ENCODE results near the gene GRIP1.
A peak's percentile ranks its signal among the peaks of the same experiment; 100 is the strongest.
"Not testable (repeated sequence)": the region's sequence is repeated elsewhere in the genome, so short reads cannot be mapped to it uniquely, and the experiment has no call there.

The GRIP1 gene

GRCh38 chr12:66323017-66323416, 355.9 kb downstream of the GRIP1 start:
- DNase-seq (ENCODE audit: low read depth), result no peak

GRCh38 chr12:66321435-66321834, 357.4 kb downstream of the GRIP1 start:
- DNase-seq (ENCODE audit: low read depth), result no peak

DNA sequence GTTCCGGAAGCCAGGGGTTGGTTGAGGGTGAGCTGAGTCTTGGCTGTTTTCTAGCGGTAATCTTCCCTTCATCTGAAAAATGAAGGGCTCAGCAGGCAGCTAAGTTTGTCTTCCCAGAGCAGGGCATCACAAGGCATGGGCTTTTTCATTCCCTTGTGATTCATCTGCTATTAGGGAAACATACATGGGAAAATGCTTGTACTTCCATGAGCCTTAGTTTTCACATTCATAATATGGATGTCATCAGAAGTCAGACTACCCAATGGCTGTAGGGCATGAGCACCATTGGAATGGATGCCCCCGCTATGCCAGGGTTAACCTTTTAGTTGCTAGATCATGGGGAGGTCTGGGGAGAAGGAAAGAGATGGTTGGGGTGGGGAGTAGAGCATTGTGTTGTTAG, 357.9 kb downstream of the GRIP1 start:
- no peak for DNase-seq (ENCODE audit: low read depth)

DNA sequence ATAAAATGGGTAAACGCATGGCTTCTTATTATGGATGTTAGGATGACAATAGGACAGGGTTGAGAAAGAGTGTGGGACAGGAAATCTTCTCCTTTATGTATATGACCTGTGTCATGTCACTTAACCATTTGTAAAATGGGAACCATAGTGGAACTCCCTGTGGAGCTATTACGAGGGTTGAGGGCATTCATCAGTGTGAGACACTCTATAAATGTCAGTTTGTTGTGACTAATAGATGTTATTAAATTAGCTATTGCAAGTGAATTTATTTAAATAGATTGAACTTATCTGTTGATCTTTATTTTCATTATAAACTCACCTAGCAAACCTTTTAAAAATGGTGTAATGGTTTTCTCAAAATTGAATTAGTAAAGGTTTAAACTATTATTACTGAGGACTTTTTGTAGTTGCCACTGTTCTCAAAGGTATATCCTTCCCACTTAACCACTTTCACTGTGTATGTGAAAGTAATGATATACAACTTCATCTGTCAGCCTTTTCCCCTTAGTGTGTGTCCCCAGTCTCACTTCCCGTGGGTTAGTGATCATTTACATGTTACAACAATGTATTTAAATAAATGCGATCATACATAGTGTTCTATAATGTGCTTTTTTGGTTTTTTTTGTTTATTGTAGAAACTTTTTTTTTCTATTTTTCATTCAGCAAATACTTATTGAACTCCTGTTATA, 359.5 kb downstream of the GRIP1 start:
- DNase-seq (ENCODE audit: low read depth), result no peak

DNA sequence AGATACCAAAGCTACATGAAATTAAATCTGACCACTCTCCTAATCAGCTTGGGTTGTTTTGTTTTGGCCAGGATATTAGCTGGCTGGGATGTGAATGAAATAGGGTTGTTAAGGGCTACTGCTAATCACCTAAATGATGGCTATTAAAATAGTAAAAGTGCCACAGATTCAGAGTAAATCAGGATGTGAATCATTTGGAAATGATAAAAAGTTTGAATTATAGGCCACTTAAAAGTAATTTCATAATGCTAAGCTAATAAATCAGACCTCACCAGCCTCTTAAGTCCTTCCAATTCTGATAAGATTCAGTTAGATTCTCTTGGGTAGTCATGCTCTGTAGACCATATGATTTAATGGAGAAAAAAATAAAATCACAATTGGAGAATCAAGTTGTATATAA, 364.6 kb downstream of the GRIP1 start:
- no peak for DNase-seq (ENCODE audit: low read depth)

DNA sequence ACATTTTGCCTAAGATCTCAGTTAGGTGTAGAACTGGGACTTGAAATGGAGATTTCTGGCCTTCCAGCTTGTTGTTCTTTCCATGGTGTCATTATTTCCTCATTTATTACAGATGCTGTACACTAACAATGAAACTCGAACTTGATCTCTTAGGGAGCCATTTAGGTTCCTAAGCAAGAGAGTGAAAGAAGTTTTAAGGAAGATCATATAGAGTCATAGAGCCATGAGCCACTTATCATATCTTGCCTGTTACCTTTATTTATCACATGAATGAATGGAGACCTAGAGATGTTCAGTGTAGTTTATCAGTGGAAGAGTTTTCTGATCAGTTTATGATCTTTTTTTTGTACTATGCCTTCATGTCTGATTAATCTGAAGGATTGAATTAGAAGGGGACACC, 366.7 kb downstream of the GRIP1 start:
- no peak for DNase-seq (ENCODE audit: low read depth)

GRCh38 chr12:66309606-66310005, 369.3 kb downstream of the GRIP1 start:
- DNase-seq (ENCODE audit: low read depth), result no peak

- no peak for DNase-seq (ENCODE audit: low read depth)
Observed at GRCh38 chr12:66304296-66304900, 374.5 kb downstream of the GRIP1 start.

GRCh38 chr12:66303316-66303804, 375.5 kb downstream of the GRIP1 start:
- not testable (repeated sequence) for DNase-seq (ENCODE audit: low read depth)

- no peak for DNase-seq (ENCODE audit: low read depth)
Observed at GRCh38 chr12:66302827-66303169, 376.1 kb downstream of the GRIP1 start.

GRCh38 chr12:66301944-66302826, 376.7 kb downstream of the GRIP1 start, which contains the start of gene HELB:
HELB (plus strand) TSS chr12:66302493; CDS start chr12:66302604, 111 bp downstream.
- peak; percentile 98 for DNase-seq (ENCODE audit: low read depth)

DNA sequence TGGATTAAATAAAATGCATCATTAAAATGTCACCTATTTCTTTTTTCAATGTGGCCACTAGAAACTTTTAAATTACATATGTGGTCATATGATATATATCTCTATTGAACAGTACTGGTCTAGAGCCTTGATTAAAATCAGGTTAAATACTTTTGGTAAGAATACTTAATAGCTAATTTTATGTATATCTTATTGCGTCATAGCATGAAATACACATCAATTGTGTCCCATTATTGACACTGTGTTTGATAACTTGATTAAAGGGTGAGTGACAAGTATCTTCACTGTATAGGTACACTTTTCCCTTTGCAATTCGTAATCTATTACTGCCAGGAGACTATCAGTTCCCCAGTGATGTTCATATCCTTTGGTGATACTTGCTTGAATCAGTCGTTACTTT, 381.0 kb downstream of the GRIP1 start:
- DNase-seq (ENCODE audit: low read depth), result no peak
